GM21825 (cell line): ENCODE results near the gene STRN4.
"Not testable (repeated sequence)": the region's sequence is repeated elsewhere in the genome, so short reads cannot be mapped to it uniquely, and the experiment has no call there.

Experiments used
- ATAC-seq: cut with Tn5 transposase; IDR thresholded peaks from one replicate; pipeline ENCODE4 v1.9.1; 2021; ENCODE audit warnings: mild to moderate bottlenecking, moderate library complexity; ENCODE audit not compliant: unreplicated experiment

The STRN4 gene

DNA sequence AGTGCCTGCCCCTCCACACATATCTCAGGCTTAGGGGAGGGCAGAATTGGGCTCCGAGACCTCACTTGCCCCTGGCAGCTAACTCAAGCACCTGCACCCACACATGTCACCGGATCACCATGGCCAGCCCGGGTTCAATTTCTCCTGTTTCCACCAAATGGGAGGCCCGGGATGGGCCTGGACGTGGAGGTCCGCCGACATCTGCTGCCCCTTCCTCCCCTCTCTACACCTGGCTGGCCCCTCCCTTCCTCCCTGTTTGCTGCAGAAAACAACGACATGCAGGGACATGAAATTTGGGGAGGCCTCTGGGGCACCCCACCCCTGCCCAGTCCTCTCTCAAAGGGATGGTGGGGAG, 30.7 kb downstream of the STRN4 start:
- ATAC-seq: no peak

DNA sequence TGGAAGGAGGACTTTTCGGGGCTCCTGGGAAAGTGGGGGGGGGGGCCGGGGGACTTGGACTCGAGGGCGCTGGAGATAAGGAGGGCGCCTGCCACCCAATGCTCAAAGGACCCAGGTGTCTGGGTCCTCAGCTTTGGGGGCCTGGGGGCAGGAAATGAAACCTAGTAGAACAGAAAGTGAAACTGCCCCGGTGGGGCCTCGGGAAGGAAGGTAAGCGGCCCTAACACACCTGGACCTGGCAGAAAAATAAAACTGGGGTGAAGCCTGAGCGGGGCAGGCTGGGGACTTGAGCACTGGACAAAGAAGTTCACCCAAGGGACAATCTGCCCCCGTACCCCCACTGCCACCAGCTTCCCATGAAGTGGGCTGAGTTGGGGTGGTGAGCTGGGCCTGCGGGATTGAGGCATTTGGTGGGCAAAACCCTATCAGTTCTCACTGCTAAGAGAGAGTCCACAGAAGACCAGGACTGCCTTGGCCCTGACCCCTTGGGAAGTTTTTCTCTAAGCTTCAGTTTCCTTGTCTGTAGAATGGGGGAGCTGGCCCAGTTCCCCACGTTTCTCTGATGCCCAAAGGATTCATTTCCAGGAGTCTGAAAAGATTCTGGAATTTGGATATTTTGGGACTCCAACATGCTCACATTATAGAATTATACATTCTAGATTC, 31.7 kb downstream of the STRN4 start:
- ATAC-seq: no peak

DNA sequence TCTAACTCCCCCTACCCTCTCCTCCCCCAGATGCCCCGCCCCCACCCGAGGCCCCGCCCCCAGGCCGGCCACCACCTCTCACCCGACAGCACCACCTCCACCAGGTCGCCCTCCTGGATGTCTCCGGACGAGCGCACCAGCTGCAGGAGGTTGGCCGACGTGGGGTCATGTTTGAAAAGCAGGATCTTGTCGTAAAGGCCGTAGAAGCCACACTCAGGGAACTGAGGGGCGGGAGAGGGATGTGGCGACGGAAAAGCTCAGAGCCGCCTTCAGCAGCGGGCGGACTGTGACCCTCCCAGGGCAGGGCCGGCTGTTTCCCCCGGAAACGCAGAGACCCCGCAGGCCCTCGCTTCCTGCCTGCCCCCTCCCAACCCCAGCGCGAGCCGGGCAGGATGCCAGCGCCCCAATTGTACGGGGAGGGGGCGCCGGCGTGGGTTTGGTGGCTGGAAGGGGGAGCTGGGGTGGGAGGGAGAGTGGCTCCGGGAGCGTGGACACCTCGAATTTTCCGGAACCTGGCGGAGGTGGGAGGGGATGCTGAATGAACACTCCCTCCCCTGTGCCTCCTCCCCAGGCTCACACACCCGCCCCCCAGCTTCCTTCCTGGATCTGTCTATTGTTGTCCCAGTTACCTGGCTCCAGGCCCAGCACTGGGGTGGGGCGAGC, 32.3 kb downstream of the STRN4 start:
- ATAC-seq: no peak

DNA sequence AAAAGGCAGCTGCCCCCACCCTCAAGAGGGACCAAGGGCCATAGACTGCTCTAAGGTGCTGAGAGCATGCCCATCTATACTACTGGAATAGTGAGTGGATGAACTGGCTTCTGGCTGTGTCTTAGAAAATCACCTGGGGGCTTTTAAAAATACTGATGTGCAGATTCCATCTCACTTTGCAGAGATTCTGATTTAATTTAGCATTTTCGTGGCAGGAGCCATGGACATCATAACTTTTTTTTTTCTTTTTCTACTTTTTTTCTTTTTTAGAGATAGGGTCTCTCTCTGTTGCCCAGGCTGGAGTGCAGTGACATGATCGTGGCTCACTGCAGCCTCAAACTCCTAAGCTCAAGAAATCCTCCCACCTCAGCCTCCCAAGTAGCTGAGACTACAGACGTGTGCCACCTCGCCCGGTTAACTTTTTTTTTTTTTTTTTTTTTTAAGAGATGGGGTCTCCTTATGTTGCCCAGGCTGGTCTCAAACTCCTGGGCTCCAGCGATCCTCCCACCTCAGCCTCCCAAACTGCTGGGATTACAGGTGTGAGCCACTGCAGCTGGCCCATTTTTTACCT, 33.4 kb downstream of the STRN4 start:
- ATAC-seq: not testable (repeated sequence)

DNA sequence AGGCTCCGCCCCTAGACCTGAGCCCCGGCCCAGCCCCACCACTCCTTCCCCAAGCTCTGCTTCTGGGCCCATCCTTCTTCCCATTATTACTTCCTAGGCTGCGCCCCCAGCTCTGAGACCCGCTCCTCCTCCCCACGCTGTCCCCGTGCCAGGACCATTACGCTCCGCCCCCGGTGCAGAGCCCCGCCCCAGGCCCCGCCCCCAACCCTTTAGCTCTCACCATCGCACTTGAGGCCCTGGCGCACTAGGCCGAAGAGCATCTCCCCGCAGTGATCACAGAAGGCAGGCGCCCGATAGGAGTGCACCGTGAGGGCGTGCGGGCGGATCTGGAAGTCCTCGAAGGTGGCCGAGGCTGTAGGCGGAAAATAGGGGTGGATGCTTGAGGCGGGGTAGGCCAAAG, 35.6 kb downstream of the STRN4 start:
- ATAC-seq: no peak

DNA sequence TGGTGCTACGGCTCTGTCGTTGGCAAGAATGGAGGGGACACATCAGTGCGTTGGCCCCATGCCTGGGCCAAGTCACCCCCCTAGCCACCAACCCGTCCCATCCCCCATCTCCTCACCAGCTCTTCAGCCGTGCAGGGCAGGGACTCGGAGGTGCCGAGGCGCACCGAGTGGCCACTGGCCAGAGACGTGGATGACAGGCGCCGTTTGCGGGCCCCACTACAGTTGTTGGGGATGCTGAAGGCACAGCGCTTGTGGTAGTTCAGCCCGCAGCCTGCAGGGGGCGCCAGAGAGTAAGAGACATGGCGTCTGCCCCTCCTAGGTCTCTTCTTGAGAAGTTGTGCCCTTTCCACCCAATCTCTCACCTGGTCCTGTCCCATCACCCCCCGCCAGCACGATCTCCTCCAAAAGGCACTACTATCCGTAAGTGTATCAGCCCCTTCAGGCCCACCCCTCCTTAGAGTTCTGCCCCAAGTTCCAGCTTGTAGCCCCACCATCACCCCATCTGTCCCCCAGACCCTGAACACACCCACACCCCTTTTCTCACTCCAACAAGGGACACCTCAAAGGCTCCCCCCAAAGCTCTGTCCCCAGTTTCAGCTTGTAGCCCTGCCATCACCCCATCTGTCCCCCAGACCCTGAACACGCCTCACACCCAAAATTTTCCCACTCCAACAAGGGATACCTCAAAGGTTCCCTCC, 41.7 kb downstream of the STRN4 start:
- ATAC-seq: no peak

DNA sequence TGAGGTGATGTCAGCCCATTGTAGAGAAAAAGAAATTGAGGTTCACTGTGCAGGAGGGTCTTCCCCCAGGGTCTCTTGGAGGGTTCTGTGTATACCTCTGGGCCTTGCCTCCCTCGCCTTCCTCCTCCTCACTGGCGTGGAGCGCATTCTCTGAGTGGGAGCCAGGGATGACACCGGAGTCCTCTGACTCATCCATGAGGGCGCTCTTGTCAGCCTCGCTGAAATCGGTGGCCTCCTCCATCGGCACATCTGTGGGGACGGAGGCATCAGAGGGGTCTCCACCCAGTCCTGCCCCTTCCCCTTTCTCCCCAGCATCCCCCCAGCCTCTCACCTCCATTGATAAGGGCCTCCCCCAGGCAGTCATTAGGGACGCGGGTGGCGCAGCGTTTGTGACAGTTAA, 45.5 kb downstream of the STRN4 start:
- no peak for ATAC-seq

DNA sequence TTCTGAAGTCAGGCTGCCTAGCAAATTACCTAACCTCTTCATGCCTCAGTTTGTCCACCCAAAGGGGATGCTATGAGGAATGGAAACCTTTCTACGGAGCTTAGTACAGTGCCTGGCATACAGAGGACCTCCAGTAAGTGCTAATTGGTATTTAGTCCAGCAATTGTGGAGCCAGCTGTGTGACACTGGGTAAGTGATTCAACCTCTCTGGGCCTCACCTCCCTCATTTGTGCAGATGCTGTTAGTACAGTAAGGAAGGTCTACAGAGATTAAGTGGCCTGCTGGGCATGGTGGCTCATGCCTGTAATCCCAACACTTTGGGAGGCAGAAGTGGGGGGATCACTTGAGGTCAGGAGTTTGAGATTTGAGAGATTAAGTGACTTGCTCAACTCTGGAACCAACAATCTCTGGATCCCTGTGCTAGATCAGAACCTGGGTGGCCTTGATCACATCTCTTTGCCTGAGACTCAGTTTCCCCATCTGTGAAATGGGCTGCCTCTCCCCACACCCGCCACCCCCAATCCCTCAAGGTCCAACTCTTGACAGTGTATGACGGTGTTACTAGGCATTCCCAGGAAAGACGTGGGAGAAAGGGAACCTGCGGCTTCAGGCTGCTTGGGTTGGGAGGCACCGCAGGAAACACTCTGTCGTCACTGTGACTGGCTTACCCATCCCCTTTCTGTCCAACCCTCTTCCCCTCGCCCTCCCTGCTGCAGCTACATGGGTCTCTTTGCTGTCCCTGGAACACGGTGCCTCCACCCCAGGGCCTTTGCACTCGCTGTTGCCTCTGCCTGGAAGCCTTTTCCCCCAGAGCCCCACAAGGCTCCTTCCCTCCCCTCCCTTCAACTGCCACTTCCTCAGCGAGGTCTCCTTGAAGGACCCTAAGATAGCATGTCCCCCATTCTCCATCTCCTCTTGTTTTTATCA, 47.6 kb downstream of the STRN4 start:
- ATAC-seq: no peak

DNA sequence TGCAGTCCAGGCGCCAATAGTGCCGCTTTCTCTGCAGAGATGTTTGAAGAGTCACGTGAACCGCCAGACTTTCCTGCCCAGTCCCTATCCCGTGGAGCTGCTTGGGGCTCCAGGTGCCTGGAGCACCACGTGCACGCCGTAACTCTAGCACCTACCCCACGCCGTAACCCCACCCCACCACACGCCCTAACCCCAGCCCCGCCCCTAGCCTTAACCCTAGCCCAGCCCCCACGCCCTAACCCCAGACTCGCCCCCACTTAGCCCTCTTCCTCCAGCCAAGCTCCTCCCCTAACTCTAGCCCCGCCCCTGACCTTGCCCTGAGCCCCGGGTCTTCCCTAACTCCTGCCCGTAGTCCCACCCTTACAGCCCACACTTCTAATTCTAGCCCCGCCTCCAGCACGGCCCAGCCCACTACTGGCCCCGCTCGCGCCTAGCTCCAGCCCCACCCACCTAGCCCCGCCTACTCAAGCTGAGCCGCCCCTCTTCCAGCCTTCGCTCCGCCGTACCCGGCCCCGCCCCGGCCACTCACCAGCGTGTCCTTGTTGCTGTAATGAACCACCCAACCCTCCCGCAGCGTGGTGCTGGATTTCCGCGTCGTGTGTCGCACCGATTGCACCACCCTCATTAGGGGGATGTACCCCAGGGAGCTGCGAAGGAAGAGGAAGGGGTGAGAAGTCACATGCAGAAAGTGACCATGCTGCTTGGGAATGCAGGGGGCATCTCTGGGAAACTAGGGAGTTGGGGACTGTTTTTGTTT, 48.9 kb downstream of the STRN4 start:
- ATAC-seq: no peak

DNA sequence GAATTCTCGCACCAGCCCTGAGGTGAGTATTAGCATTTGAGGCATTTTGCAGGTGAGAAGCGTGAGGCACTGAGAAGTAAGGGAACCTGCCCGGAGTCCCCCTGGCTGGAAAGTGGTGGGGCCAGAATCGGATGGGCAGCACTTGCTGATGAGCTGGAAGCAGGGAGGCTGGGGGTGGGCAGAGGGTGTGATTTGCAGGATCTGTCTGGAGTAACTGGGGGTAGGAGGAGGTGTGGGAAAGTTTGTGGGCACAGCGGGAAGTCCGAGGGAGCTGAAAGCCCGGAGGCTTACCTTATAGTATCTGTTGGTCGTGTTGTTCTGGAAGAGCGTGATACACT, 49.4 kb downstream of the STRN4 start:
- no peak for ATAC-seq

DNA sequence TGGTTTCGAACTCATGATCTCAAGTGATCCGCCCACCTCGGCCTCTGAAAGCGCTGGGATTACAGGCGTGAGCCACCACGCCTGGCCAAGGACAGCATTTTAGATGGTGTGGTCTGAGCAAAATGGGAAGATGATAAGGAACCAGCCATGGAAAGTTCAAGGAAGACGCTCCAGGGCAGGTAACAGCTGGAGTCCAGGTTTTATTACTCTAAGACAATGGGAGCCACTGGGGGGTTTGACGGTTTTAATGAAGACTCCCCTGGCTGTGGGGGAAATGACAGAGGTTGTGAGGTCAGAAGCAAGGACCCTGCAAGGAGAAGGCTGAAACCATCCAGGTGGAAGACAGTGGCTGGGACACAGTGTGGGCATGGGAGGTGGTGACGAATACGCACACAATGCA, 50.2 kb downstream of the STRN4 start:
- no peak for ATAC-seq

DNA sequence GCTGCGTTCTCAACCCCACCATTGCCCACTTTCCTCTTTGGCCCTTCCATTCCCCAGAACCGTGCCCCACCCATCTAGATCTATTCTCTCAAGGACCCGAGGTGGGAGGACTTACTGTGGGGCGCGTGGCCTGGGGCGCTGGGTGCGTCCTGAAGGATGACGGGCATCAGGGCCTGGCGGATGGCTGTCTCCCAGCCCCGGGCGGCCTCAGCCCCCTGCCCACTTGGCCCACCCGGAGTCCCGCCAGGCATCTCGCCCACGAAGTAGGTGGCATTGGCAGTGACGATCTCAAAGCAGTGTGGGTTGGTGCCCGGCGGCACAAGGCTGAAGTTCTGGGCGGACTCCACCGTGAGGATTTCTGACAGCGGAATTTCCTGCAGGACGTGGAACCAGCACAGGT, 52.5 kb downstream of the STRN4 start:
- no peak for ATAC-seq

DNA sequence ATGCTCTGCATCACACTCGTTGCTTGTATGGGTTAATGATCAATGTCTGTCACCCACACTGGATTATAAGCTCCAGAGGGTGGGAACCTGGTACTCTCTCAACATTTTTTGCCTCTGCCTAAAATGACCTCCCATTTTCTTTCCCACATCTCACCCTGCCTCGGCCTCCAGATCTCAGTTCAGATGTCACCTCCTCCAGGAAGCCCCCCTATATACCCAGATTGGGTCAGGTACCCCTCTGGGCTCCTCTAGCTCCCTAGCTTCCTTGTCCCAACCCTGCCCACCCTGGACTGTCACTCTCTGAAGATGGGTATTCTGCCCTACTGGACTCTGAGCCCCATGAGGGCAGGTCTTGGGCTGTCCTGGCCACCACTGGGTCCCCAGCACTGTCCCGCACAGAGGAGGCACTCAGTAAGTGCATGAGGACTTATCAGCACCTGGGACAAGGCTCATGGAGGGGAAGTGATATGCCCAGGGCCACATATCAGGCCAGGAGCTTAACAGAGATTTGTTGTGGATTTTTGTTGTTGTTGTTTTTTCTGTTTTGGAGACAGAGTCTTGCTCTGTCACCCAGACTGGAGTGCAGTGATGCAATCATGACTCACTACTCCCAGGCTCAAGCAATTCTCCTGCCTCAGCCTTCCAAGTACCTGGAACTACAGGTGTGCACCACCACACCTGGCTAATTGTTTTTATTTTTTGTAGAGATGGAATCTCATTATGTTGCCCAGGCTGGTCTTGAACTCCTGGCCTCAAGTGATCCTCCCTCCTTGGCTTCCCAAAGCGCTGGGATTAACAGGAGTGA, 53.1 kb downstream of the STRN4 start:
- no peak for ATAC-seq

DNA sequence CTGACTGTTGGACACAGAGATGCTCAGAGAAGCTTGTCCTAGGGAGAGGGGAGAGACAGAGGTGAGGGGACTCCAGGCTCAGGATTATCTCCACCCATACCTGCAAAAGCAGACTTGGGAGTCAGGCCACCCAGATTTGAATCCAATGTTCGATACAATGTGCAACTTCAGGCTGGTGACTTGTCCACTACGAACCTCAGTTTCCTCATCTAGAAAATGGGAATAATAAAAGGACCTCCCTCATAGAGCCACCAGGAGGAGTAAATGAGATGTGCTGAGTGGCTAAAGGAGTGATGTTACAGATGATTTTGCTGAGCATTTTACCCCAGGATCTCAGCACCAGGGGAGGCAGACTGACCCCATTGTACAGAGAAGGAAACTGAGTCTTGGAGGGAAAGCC, 54.3 kb downstream of the STRN4 start:
- ATAC-seq: no peak

DNA sequence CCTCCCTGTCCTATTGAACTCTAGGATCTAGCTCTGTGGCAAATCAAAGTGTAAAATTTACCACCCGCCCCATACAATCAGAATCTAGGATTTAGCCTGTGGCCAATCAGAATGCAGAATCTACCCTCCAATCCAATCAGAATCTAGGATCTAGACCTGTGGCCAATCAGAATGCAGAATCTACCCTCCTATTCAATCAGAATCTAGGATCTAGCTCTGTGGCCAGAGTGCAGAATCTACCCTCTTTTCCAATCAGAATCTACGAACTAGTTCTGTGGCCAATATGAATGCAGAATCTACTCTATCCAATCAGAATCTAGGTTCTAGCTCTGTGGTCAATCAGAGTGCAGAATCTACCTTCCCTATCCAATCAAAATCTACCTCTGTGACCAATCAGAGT, 55.1 kb downstream of the STRN4 start:
- no peak for ATAC-seq

DNA sequence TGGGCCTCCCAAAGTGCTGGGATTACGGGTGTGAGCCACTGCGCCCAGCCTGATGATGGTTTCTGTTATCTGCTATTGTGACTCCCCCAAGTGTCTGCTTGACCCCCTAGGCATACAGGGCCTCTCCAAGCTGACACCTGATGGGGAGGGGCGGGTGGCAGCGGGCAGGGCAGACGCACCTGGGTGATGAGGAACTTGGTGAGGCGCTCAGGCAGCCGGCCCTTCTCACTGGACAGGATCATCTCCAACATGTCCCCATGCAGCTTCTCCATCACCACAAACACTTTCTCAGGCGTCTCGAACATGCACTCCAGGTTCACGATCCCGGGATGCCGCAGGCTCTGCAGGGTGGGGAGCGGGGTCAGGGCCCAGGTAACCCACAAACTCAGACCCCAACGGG, 56.9 kb downstream of the STRN4 start:
- no peak for ATAC-seq

DNA sequence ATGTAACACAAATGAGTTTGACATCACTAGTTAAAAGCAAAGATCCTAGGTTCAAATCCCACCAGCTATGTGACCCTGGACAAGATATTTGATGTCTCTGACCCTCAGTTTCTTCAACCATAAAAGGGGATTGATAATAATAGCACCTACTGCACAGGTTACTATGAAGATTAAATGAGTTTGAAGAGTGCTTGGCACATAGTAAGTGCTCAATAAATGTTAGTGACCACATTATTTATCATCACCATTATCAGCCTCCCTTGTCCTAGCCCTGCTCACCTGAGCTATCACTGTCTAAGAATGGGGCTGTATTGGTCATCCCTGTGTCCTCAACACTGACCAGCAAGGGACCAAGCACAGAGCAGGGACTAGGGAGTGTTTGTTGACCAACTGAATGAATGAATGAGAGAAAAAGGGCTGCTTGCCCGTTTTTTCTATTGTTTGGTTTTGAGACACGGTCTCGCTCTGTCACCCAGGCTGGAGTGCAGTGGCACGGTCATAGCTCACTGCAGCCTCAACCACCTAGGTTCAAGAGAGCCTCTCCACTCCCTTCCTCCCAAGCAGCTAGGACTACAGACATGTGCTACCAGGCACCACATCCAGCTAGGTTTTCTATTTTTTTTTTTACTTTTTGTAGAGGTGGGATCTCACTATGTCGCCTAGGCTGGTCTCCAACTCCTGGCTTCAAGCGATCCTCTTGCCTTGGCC, 58.7 kb downstream of the STRN4 start:
- ATAC-seq: no peak

DNA sequence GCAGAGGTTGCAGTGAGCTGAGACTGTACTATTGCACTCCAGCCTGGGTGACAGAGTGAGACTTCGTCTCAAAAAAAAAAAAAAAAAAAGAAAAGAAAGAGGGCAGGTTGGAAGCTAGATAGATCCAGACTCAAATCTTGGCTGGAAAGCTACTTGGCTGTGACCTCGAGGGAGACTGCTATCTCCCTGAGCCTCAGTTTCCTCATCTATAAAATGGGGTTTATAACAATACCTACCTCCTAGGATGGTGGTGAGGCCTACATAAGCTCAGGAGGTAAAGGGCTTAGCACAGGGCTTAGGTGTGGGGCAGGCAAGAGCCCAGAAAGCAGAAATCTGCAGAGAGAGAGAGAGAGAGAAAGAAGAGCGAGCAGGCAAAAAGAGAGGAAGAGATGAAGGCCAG, 61.1 kb downstream of the STRN4 start:
- ATAC-seq: no peak

DNA sequence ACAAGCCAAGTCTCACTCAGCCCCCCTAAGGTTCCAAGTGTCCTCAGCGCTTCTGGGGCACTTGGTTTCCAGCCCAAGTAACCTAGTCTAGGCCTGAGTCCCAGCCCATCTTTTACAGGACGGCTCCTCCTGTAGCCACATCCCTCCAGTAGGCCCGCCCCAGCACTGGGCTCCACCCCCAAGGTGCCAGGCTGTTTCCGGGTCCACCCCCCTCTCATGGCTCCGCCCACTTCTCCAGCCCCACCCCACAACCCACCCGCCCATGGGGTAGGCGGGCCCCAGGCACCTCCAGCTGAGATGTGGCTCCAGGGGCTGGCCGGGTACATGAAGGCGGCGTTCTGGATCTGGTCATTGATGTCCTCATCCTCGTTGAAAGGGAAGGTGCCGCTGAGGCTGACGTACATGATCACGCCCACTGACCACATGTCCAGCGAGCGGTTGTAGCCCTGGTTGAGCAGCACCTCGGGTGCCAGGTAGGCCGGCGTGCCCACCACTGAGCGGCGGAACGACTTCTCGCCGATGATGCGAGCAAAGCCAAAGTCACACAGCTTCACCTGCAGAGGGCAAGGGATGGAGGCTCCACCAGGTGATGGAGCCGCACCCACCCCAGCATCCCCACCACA, 68.0 kb downstream of the STRN4 start:
- ATAC-seq: no peak
